ENCODE measurements around the gene SMARCA4.

The SMARCA4 gene

GRCh38 chr19:10960314-10961072 is at the start of gene SMARCA4:
Gene SMARCA4 (plus strand): TSS chr19:10961030. CDS start chr19:10984152, 23,122 bp downstream.
- no peak for TF ChIP-seq CTCF (conservative IDR thresholded peaks at IDR 0.05; ENCODE audit: low read depth, low read length)

GRCh38 chr19:10911579-10912363 is 49.1 kb upstream of the SMARCA4 start:
- TF ChIP-seq CTCF (conservative IDR thresholded peaks at IDR 0.05; ENCODE audit: low read depth, low read length) = no peak
- DNase-seq (ENCODE audit: low read depth) = no peak

More at GRCh38 chr19:10960314-10961072, at the start of gene SMARCA4:
- peak within 1 kb of the TSS; percentile 87 for H3K4me3 ChIP-seq (ENCODE audit: low read depth, low read length)
- DNase-seq (ENCODE audit: low read depth) = peak; percentile 98

GRCh38 chr19:10912619-10913018 is 48.2 kb upstream of the SMARCA4 start:
- no peak for TF ChIP-seq CTCF (conservative IDR thresholded peaks at IDR 0.05; ENCODE audit: low read depth, low read length)
- H3K4me3 ChIP-seq (ENCODE audit: low read depth, low read length) = no peak overlapping the region
- no peak for DNase-seq (ENCODE audit: low read depth)

More at GRCh38 chr19:10911579-10912363, 49.1 kb upstream of the SMARCA4 start:
- H3K4me3 ChIP-seq (ENCODE audit: low read depth, low read length) = no peak overlapping the region

- no peak overlapping the region for H3K4me3 ChIP-seq (ENCODE audit: low read depth, low read length)
- no peak for TF ChIP-seq CTCF (conservative IDR thresholded peaks at IDR 0.05; ENCODE audit: low read depth, low read length)
- DNase-seq (ENCODE audit: low read depth) = no peak
Measured at GRCh38 chr19:10913716-10914340, 47.0 kb upstream of the SMARCA4 start.

GRCh38 chr19:10915130-10916091 is 45.4 kb upstream of the SMARCA4 start:
- peak; percentile 71 for DNase-seq (ENCODE audit: low read depth)
- TF ChIP-seq CTCF (conservative IDR thresholded peaks at IDR 0.05; ENCODE audit: low read depth, low read length) = peak; percentile 47
- H3K4me3 ChIP-seq (ENCODE audit: low read depth, low read length) = no peak overlapping the region

GRCh38 chr19:10916602-10917001 is 44.2 kb upstream of the SMARCA4 start:
- TF ChIP-seq CTCF (conservative IDR thresholded peaks at IDR 0.05; ENCODE audit: low read depth, low read length) = no peak
- DNase-seq (ENCODE audit: low read depth) = no peak
- no peak overlapping the region for H3K4me3 ChIP-seq (ENCODE audit: low read depth, low read length)
